ENCODE measurements around the gene LRP3.
A peak's percentile ranks its signal among the peaks of the same experiment; 100 is the strongest.
"Not testable (repeated sequence)": the region's sequence is repeated elsewhere in the genome, so short reads cannot be mapped to it uniquely, and the experiment has no call there.

LRP3 gene

DNA sequence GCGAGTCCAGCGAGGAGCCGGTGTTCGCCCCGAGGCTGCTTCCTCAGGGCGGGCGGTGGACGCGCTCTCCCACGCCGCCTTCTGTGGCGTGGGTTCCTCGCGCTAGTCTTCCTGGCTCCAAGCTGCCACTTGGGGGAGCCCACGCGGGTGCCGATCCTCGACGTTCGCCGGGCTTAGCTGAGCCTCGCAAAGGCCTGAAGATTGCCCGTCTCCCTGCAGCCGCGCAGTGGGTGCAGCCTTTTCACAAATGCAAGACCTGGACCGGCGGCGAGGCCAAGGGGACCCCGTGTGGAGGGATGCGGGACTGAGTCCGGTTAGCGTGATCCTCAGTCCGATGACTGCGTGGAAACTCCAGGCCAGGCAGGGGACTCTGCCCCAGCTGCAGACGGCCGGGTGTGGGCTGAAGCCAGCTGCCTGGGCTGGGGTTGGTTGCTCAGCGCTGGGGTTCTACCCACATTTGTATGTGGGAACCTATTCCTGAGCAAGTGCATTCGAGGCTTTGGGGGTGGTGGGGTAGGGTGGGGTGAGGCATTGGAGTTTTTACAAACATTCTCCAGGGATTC, 16.6 kb upstream of the LRP3 start:
- peak; percentile 45 for DNase-seq

- no peak for DNase-seq
These were observed 7.5 kb upstream of the LRP3 start for GRCh38 chr19:33186431-33187182.

DNA sequence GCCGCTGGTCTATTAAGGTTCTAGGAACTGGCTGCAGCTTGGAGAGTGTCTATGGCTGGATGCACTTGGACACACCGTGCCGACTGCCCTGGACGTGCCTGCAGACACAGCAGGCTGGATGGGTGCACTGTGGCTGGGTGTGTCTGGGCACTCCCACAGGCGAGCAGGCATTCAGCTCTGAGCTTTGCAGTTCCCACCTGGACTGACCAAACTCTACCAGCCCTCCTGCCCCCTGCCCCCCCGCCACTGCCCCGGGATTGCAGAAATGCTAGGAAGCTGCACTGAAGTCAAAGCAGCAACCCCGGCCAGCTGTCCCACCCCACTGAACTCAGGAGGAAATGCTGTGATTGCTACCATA, 7.0 kb upstream of the LRP3 start:
- DNase-seq, result no peak

GRCh38 chr19:33189453-33189852, 4.7 kb upstream of the LRP3 start:
- no peak for DNase-seq

- not testable (repeated sequence) for DNase-seq
These were observed 3.0 kb upstream of the LRP3 start for GRCh38 chr19:33191092-33191491.

DNA sequence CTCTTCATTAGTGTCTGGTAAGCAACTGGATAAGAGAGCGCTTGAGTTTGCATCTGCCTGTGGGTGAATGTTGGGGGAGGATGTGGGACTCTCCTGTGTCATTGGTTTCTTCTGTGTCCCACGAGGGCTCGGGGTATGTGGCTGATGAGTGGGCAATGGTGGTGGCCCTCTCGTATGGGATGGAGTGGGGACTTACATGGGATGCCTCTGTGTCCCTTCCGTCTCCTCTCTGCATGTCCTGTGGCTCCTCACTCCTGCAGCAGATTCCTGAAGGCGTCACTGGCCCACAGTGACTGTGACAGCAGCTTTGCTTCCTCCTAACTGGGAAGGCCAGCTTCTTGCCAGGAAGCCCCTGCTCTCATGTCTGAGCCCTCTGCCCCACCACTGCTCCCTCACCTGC, 2.6 kb upstream of the LRP3 start:
- no peak for DNase-seq

- DNase-seq, result no peak
These were observed 2.1 kb upstream of the LRP3 start for GRCh38 chr19:33192010-33192409.

DNA sequence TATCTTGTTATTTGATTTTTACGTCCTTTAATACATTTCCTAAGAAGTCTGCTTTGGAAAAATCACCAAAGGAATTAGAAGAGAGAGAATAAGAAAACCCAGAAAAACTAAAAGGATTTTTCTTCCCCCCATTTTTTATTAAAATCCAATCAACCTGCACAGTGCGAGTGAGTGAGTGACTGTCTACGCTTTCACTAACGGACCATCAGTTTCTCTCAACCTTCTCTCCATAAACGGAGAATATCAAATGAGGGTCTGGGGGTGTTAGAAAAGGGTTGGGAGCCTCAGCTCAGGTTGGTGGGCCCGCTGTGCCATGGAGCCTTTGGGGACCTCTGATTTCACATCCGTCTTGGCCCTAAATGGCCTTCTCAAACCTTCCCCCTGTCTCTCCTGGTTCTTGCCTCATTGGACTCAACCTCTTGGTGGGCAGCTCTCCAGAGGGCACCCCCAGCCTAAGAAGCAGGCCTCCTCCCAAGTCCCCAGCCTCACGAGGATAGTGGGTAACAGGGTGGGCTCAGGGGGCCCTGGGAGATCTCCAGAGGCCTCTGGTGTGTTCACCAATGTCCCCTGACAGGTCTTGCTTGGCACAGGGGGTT, 763 bp upstream of the LRP3 start:
- no peak for DNase-seq

DNA sequence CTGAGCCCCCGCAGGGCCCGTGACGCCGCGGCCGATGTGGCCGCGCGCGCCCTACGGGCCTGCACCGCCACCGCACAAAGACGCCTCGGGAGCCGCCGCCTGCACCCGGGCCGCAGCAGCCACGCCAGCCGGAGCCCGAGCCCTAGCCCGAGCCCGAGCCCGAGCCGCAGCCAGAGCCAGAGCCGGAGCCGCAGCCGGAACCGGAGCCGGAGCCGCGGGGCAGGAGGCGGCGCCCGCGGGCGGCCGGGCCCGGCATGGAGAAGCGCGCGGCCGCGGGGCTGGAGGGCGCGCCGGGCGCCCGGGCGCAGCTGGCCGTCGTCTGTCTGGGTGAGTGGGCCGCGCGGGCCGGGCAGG, 379 bp downstream of the LRP3 start:
- no peak for DNase-seq

GRCh38 chr19:33194886-33195644, 935 bp downstream of the LRP3 start:
- DNase-seq, result no peak

- DNase-seq, result no peak
These were observed 1.7 kb downstream of the LRP3 start for GRCh38 chr19:33195645-33196347.

DNA sequence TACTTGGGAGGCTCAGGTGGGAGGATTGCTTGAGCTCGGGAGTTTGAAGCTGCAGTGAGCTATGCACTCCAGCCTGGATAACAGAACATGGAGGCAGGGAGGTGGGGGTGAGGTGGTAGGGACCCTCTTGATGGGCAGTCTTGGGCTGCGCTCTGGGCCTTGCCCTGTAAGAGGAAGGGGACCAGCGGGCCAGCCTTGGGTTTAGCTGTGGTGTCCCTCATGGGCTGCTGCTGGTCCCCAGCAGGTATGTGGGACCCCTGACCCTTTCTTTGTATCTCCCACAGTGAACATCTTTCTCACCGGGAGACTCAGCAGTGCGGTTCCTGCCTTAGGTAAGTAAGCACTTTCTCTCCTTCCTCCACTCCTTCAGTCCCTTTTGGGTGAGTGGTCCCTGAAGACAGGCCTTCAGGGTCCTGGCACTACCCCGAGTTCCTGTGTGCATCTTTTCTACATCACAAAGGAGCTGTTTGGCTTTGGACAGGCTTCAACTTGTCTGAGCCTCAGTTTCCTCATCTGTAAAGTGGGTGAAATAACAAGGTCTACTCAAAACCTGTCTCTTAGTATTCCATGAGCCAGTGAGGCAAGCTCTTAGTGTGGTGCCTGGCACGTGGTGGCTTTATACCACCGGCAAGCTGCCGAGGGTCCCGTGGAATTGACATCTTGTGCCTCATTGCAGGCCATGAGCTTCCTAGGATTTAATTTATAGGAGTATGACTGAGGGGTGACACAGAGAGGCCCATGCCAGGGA, 2.5 kb downstream of the LRP3 start:
- no peak for DNase-seq

DNA sequence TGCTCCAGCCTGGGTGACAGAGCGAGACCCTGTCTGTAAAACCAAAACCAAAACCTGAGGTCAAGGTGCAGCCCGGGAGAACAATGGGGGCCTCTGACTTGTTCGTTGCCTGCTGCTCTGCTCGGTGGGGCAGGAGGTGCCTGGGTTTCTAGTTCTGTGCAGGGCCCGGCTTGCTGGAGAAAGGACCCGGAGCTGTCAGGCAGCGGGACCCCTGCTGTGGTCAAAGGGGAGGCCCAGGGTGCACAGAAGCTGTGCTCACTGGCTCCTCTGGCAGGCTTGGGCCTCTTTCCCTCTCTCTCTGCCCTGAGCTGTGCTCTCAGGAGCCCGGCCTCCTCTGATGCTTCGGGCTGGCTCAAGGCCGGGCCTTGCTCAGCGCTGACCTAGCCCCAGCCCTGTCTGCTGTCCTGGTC, 3.5 kb downstream of the LRP3 start:
- no peak for DNase-seq

DNA sequence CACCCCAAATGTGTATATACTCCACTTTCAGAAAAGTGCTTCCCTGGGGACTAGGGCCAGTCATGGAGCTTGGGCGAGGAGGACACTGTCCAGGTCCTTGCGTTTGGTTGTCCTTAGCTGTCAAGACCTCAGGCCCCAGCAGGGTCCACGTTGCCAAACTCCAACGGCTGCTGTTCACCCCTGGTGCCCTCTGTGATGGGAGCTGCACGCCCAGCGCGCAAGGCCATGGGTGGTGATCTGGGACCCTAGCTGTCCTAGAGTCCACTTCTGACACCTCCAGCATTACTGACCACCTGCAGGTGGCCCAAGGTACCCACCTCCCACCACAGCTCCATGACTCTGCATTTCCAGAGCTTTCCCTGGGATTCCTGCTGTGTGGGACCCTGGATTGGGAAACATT, 4.0 kb downstream of the LRP3 start:
- DNase-seq, result no peak

DNA sequence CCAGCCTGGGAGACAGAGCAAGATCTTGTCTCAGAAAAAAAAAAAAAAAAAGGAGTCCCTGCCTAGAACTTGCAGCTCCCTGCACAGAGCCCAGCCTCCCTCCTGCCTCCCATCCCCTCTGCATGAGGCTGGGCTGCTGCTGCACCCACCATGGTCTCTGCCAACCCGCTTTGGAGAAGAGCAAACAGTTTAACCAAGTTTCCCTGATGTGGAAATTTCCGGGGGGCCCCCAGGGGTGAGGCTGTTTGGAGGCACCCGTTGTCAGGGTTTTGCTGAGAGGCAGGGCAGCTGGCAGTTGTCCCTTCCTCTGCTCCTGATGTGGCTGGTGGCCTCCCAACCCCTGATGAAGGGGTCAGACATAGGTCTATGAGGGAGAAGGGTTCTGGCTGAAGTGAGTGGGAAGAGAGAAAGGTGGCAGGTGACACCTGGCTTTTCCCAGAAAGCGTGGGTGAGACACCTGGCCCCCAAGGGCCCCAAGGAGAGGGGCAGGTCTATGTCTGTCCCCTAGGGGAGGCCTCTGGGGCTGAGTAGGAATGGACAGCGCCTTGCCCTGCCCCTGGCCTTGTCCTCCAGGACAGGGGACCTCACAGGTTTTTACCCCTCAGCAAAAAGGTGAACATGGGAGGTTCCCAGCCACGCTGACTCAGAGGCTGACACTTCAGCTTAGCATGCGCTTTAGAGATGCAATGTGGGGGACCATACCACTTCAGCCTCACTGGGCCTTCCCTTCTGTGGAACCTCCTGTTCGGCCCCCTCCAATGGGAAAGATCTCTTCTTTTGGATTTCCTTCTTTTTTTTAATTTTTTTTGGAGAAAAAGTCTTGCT, 5.5 kb downstream of the LRP3 start:
- DNase-seq, result no peak

GRCh38 chr19:33201473-33201872, 7.3 kb downstream of the LRP3 start:
- DNase-seq, result no peak

DNA sequence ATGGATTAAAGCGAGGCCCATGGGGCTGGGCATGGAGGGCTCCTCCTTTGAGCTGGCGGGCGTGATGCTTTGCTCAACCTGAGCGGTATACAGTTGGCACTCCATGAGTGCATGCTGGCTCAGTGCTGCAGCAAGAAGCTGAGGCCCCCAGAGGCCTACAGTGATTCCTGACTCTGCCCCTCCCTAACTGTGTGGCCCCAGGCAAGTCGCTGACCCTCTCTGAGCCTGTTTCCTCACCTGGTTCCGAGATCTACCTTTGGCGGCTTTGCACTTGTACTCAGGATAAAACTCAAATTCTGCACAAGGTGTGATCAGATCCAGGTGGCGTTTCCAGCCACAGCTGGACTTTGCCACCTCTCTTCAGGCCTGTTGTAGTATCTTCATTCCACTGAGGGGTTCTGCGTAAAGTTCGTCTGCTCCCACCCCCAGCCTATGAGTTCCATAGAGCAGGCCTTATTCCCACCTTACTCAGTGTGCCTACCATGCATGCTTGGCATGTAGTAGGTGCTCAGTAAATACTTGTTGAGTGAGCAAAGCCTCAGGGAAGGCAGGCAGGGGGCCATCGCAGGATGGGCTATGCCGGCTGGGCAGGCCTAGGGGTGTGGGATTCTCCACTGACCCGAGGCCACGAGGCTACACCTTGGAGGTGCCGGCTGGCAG, 7.9 kb downstream of the LRP3 start:
- no peak for DNase-seq

DNA sequence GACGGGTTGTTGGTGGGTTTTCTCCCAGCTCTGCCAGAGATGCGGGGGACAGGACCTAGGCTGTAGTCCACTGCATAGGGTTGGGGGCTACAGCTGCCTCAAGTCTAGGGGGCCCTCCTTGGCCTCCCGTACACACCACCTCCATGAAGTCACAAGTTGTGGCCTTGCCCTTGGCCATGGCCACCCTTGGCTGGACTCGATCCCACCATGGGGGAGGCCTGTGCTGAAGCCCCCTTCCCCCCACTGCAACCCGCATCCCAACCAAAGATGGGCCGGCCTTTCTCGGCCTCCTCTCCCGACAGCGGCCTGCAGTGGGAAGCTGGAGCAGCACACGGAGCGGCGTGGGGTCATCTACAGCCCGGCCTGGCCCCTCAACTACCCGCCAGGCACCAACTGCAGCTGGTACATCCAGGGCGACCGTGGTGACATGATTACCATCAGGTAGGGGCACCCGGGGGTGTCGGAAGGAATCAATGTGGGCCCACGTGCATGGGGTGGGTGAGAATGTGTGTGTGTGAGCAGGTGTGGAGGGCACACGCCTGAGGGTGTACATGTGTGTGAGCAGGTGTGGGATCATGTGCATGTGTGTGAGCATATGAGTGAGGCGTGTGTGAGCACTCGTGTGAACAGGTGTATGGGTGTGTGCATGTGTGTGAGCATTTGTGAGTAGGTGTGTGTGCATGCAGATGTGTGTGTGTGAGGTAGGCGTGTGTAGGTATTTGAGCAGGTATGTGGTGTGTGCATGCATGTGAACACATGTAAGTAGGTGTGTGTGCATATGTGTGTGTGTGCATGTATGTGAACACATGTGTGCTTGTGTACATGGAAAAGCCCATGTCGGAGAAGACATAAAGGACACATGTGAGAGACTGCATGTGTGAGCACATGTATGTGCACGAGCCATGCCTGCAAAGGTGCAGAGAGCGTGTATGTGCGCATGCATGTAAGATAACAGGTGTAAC, 8.7 kb downstream of the LRP3 start:
- DNase-seq, result no peak

- DNase-seq, result no peak
These were observed 9.4 kb downstream of the LRP3 start for GRCh38 chr19:33203529-33203928.

Measured in NCI-H1105 (cell line).